ENCODE results near the gene DYRK4.
"Not testable (repeated sequence)": the region's sequence is repeated elsewhere in the genome, so short reads cannot be mapped to it uniquely, and the experiment has no call there.

The DYRK4 gene, protein sequence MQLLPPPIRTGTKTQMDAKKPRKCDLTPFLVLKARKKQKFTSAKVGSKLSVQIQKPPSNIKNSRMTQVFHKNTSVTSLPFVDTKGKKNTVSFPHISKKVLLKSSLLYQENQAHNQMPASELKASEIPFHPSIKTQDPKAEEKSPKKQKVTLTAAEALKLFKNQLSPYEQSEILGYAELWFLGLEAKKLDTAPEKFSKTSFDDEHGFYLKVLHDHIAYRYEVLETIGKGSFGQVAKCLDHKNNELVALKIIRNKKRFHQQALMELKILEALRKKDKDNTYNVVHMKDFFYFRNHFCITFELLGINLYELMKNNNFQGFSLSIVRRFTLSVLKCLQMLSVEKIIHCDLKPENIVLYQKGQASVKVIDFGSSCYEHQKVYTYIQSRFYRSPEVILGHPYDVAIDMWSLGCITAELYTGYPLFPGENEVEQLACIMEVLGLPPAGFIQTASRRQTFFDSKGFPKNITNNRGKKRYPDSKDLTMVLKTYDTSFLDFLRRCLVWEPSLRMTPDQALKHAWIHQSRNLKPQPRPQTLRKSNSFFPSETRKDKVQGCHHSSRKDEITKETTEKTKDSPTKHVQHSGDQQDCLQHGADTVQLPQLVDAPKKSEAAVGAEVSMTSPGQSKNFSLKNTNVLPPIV

GRCh38 chr12:4562034-4562657, at the start of gene DYRK4:
Gene DYRK4, plus strand, starts transcription at chr12:4562208. Its CDS starts 38 bp downstream, at chr12:4562246.
- no peak for DNase-seq (ENCODE audit: insufficient read length, low spot score)
- no peak for TF ChIP-seq POLR2A (IDR thresholded peaks at IDR 0.05; ENCODE audit: low read depth, low read length)
- no peak for FAIRE-seq

GRCh38 chr12:4518106-4518728, 43.8 kb upstream of the DYRK4 start:
- TF ChIP-seq POLR2A (IDR thresholded peaks at IDR 0.05; ENCODE audit: low read depth, low read length) = no peak
- DNase-seq (ENCODE audit: insufficient read length, low spot score) = no peak
- peak; percentile 62 for FAIRE-seq

GRCh38 chr12:4523443-4523842, 38.6 kb upstream of the DYRK4 start:
- DNase-seq (ENCODE audit: insufficient read length, low spot score); FAIRE-seq: not testable (repeated sequence)

DNA sequence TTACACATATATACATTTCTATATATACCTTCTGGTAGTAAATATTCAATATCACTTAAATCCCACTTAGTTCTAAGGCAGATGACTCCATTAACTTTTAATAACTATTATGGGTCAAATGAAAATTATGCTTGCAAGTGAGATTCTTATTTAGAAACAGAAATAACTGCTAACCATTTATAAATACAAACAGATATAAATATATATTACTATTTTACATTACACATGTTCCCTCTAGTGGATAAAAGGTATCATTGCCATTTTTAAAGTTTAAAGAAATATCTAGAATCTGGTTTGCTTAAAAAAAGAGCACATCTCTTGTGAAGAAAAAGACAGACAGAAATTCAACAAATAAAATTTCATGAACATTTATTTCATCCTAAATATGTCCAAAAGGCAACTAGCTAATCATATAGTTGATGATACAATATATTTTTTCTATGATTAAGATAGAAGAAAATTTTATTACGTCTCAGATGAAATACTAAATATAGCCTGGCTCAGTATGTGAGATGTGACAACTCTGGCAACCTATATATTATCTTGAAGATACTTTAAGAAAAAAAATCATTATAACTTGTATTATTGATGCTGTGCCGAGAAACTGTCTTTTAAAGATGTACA, 35.0 kb upstream of the DYRK4 start:
- no peak for FAIRE-seq
- DNase-seq (ENCODE audit: insufficient read length, low spot score) = no peak
- no peak for TF ChIP-seq POLR2A (IDR thresholded peaks at IDR 0.05; ENCODE audit: low read depth, low read length)

DNA sequence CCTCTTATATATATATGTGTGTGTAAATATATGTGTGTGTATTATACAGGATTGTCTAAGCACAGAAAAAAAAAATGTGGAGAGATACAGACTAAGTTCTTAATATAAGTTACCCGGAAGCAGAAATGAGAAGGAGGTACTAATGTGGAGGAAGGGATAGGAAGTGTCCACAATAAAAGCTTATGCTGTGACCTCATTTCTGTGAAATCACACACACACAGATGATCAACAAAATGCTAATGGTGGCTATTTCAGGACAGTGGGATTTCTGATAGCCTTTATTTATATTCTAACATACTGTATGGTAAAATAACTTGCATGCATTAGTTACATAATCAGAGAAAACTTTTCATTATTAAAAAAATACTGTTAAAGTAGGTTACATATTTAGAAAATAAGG, 31.8 kb upstream of the DYRK4 start:
- no peak for TF ChIP-seq POLR2A (IDR thresholded peaks at IDR 0.05; ENCODE audit: low read depth, low read length)
- FAIRE-seq = no peak
- no peak for DNase-seq (ENCODE audit: insufficient read length, low spot score)

DNA sequence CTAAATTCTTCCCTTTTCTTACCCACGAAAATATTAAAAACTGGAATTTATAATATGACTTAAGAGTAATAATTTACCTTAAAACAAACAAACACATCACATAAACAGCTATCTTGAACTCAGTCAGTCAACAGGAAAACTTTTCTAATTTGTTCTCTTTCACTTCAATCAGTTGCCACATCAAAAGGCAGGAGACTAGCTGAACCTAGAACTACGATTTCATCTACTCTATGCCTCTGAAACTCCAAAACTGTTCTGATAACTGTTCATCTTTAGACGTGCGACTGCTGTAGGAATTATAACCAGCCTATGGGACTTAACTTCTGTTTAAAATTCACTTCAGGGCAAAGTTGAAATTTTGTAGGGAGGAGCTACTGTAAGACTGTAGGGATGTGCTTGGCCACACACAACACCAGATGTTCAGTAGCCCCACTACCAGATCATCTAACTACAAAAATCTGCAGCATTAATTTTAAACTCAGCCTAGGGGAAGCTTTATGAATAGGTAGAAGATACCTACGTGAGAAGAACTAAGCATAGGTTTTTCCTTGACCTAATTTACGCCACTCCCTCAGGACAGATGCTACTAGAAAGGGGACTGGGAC, 30.9 kb upstream of the DYRK4 start:
- FAIRE-seq = no peak
- DNase-seq (ENCODE audit: insufficient read length, low spot score) = no peak
- no peak for TF ChIP-seq POLR2A (IDR thresholded peaks at IDR 0.05; ENCODE audit: low read depth, low read length)

- DNase-seq (ENCODE audit: insufficient read length, low spot score) (no peak), FAIRE-seq (no peak)
- no peak for TF ChIP-seq POLR2A (IDR thresholded peaks at IDR 0.05; ENCODE audit: low read depth, low read length)
These were observed 26.9 kb upstream of the DYRK4 start for GRCh38 chr12:4535092-4535491.

- no peak for FAIRE-seq
- no peak for DNase-seq (ENCODE audit: insufficient read length, low spot score)
- TF ChIP-seq POLR2A (IDR thresholded peaks at IDR 0.05; ENCODE audit: low read depth, low read length) = no peak
These were observed 26.1 kb upstream of the DYRK4 start for GRCh38 chr12:4535871-4536270.

DNA sequence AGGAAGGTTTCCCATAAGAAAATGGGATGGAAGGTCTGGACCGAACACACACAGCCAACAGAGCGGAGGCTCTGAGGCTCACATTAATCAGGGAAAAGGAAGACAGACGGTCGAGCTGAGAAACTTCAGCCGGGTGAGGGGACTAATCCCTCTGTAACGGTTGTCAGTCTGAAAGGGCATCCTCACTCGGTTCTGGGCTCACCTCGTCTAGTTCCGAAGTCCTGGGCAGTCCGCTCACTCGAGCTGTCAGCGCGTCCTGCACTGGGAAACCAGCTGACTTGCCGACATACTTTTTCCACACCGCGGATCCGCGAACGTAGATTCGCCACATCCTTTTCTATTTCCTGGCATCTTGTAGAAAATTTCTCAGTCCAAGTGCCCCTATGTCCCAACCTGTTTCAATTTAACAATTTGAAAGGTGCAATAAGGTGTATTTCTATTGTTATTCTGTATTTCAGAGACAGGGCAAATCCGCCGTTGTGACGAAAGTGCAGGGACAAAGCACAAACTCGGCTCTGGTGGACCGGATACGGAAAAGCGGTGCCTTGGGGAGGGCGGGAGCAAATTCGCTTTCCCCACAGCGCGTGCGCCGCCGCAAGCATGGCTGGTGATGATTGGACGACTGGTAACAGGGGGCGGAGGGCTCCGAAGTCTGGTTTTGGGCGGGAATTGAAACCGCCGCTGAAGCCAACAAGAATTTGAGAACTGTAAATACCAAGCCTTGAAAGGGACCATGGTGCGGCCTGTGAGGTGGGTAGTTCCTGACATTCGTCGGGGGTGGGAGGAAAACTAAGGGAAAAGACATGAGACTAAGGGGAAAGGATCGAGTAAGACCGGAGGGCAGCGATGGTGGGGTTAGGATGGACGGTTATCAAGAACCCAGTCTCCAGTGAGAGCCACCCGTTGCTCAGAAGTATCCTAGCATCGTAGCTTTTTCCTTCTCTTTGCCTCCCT, 23.5 kb upstream of the DYRK4 start, which contains the start of gene RAD51AP1:
RAD51AP1 (plus strand) TSS at position 684 of the 954 bp plus-strand sequence; CDS start at position 734, 50 bp downstream.
- FAIRE-seq (peak; percentile 98), DNase-seq (ENCODE audit: insufficient read length, low spot score) (peak; percentile 69)
- TF ChIP-seq POLR2A (IDR thresholded peaks at IDR 0.05; ENCODE audit: low read depth, low read length) = peak; percentile 85

DNA sequence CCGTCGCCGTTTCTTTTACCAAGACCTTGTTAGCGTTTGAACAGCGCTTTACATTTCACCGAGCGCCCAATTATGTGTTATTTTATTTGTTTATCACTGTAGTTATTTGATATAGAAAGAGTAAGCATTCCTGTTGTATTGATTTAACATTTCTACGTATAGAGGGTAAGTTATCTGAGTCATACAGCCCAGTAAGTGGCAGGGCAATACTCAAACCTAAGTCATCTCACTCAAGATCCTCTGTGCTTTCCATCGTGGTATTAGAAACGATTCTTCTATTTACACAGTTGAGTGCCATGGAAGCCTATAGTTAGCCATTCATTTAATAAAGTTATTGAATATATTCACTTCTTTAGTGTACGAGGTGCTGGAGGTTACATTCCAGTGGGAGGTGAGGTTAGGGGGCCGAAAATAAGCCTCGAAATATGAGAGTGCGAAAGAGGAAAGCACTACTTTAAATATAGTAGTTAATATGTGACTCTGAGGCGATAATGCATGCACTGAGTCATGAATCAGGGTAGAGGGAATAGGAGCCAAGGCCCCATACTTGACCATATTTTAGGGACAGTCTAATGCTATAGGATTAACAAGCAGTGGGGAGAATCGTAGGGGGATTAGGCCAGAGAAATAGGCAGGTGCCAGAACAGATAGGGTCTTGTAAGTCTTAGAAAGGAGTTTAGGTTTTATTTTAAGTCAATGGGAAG, 22.7 kb upstream of the DYRK4 start:
- DNase-seq (ENCODE audit: insufficient read length, low spot score) (no peak), FAIRE-seq (no peak)
- no peak for TF ChIP-seq POLR2A (IDR thresholded peaks at IDR 0.05; ENCODE audit: low read depth, low read length)

DNA sequence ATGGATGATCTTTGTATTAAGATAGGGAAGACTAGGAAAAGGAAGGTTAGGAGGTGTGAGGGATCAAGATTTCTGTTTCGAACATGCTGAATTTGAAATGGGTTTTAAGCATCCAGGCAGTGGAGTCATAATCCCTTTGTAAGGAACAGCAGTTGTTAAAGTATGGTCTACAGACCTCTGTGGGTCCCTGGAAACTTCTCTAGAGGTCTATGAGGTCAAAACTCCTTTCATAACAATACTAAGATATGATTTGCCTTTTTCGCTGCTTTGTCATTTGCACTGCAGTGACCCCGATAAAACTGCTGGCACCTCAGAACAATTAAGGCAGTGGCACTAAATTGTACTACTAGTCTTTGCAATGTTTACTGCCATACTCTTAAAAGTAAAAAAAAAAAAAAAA, 21.8 kb upstream of the DYRK4 start:
- no peak for DNase-seq (ENCODE audit: insufficient read length, low spot score)
- no peak for FAIRE-seq
- TF ChIP-seq POLR2A (IDR thresholded peaks at IDR 0.05; ENCODE audit: low read depth, low read length) = no peak

DNA sequence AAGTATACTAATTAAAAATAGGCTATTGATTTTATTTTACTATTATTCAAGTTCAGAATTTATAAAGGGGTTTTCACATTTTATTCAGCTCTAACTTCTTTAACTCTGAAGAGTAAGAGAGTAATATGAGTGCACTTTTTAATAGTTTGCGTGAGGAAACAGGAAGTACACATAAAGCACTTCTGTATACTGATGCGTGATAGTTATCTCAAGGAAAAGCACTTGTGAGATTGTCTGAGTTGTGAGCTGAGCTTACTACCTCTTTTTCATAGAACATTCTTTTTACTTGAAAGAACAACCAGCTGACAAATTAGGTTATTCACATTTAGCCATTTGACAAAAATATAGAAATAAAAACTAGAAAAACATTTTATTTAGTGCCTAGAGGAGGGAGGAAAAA, 21.4 kb upstream of the DYRK4 start:
- DNase-seq (ENCODE audit: insufficient read length, low spot score) (no peak), FAIRE-seq (no peak)
- TF ChIP-seq POLR2A (IDR thresholded peaks at IDR 0.05; ENCODE audit: low read depth, low read length) = no peak
